Ishikawa (cell line): Measurements from ENCODE around the gene DENND1B.

Source experiments
- CEBPB ChIP-seq: IDR thresholded peaks from 2 replicates; pipeline ENCODE4 v1.6.1; 2012
- CREB1 ChIP-seq: IDR thresholded peaks from 2 replicates; pipeline ENCODE4 v1.6.1; 2012; ENCODE audit warnings: low read depth
- EGR1 ChIP-seq: IDR thresholded peaks from 2 replicates; pipeline ENCODE4 v1.6.1; 2012
- EP300 ChIP-seq: IDR thresholded peaks from 2 replicates; pipeline ENCODE4 v1.6.1; 2012; ENCODE audit warnings: borderline replicate concordance
- MAX ChIP-seq: IDR thresholded peaks from 2 replicates; pipeline ENCODE4 v1.6.1; 2012
- RAD21 ChIP-seq: IDR thresholded peaks from 2 replicates; pipeline ENCODE4 v1.6.1; 2012; ENCODE audit warnings: low read depth
- REST ChIP-seq: IDR thresholded peaks from 2 replicates; pipeline ENCODE4 v1.6.1; 2012; ENCODE audit warnings: low read depth, mild to moderate bottlenecking
- TAF1 ChIP-seq: IDR thresholded peaks from 2 replicates; pipeline ENCODE4 v1.6.1; 2012; ENCODE audit warnings: low read depth, mild to moderate bottlenecking
- TCF12 ChIP-seq: IDR thresholded peaks from 2 replicates; pipeline ENCODE4 v1.6.1; 2012; ENCODE audit warnings: low read depth
- TEAD4 ChIP-seq: IDR thresholded peaks from 2 replicates; pipeline ENCODE4 v1.6.1; 2012
- USF1 ChIP-seq: IDR thresholded peaks from 2 replicates; pipeline ENCODE4 v1.6.1; 2012
- YY1 ChIP-seq: IDR thresholded peaks from 2 replicates; pipeline ENCODE4 v1.6.1; 2012; ENCODE audit warnings: low read depth
- ZBTB7A ChIP-seq: IDR thresholded peaks from 2 replicates; pipeline ENCODE4 v1.6.1; 2012; ENCODE audit warnings: low read depth

DNA sequence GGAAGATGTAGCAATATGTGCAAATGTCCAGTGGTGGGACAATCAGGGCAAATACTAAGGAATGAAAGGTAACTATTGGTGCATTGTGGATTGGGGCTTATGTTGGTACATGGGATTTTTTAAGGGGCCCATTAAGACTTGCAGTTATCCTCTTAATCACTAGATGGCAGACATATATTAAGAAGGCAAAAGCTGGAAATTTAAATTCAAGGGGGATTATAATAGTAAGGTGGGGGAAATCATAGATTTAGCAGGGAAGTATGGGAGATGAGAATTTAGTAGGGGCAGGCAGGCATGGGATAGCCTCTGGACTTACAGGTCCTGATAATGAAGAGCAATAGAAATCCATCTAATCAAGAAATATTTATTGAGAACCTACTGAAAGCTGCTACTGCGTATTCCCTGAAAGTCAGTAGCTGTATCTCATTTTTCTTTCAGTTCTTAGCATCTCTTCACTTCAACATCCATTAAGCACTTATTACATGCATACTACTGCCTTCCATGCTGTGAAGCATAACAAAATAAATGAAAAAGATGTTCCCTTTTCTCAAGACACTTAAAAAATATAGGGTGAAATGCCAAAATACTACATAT, 255.4 kb downstream of the DENND1B start:
- no peak for TF ChIP-seq TEAD4
- no peak for TF ChIP-seq REST
- no peak for TF ChIP-seq CEBPB
- TF ChIP-seq YY1, result no peak
- TF ChIP-seq CREB1, result no peak
- no peak for TF ChIP-seq TAF1
- TF ChIP-seq MAX, result no peak
- TF ChIP-seq EGR1, result no peak
- peak; percentile 40 for TF ChIP-seq RAD21
- TF ChIP-seq USF1, result no peak
- no peak for TF ChIP-seq EP300
- TF ChIP-seq ZBTB7A, result no peak
- TF ChIP-seq TCF12, result no peak
